Hepatocyte (in vitro differentiated cells): Measurements from ENCODE around the gene ATF6. TPM values are rescaled to one million over a fixed set of nuclear protein-coding genes. Genes with fewer than 3 reads are reported as not detected.

Experiments used
- DNase-seq: peaks from one replicate; pipeline ENCODE4 v3.0.0-alpha.2; 2016; ENCODE audit warnings: low spot score
- H2AFZ ChIP-seq: fragments of 200-600 bp; sonication (generic); 2 replicates; pipeline ENCODE4 v1.6.0; 2016; ENCODE audit warnings: antibody characterized with exemption, mild to moderate bottlenecking
- H3K27ac ChIP-seq: fragments of 200-600 bp; sonication (generic); 2 replicates; pipeline ENCODE4 v1.5.1; 2016; ENCODE audit warnings: mild to moderate bottlenecking
- H3K27me3 ChIP-seq: fragments of 200-600 bp; sonication (generic); 2 replicates; pipeline ENCODE4 v1.6.1; 2016
- H3K36me3 ChIP-seq: fragments of 200-600 bp; sonication (generic); replicated peaks from 2 replicates; pipeline ENCODE4 v1.5.1; 2016; ENCODE audit warnings: low read depth; ENCODE audit not compliant: insufficient read depth
- H3K4me1 ChIP-seq: fragments of 200-600 bp; sonication (generic); 2 replicates; pipeline ENCODE4 v1.5.1; 2016; ENCODE audit warnings: mild to moderate bottlenecking, moderate library complexity; ENCODE audit not compliant: insufficient read depth
- H3K4me2 ChIP-seq: fragments of 200-600 bp; sonication (generic); 2 replicates; pipeline ENCODE4 v1.6.0; 2016
- H3K4me3 ChIP-seq: fragments of 200-600 bp; sonication (generic); 2 replicates; pipeline ENCODE4 v1.5.1; 2016; ENCODE audit warnings: mild to moderate bottlenecking
- H3K79me2 ChIP-seq: fragments of 200-600 bp; sonication (generic); 2 replicates; pipeline ENCODE4 v1.6.0; 2017; ENCODE audit warnings: mild to moderate bottlenecking
- H3K9me2 ChIP-seq: fragments of 200-600 bp; sonication (generic); replicated peaks from 2 replicates; pipeline ENCODE4 v1.6.0; 2017; ENCODE audit warnings: mild to moderate bottlenecking; ENCODE audit not compliant: insufficient read depth
- H3K9me3 ChIP-seq: fragments of 200-600 bp; sonication (generic); 2 replicates; pipeline ENCODE4 v1.5.1; 2016; ENCODE audit warnings: low read depth, mild to moderate bottlenecking
- H4K20me1 ChIP-seq: fragments of 200-600 bp; sonication (generic); 2 replicates; pipeline ENCODE4 v1.6.0; 2016; ENCODE audit warnings: mild to moderate bottlenecking; ENCODE audit not compliant: insufficient read depth, poor library complexity, severe bottlenecking
- EZH2 ChIP-seq: fragments of 200-600 bp; sonication (generic); IDR thresholded peaks from 2 replicates; pipeline ENCODE4 v1.6.1; 2016; ENCODE audit warnings: antibody characterized with exemption, mild to moderate bottlenecking, borderline replicate concordance
- EZH2phosphoT487 ChIP-seq: fragments of 200-600 bp; sonication (generic); IDR thresholded peaks from one replicate; pipeline ENCODE4 v1.6.1; 2018; ENCODE audit warnings: antibody characterized with exemption, mild to moderate bottlenecking, low read depth, moderate library complexity; ENCODE audit not compliant: unreplicated experiment, severe bottlenecking
- WGBS: methylation state at CpG from one replicate; pipeline ENCODE4 v1.1.6; 2016; ENCODE audit warnings: low lambda C conversion rate; ENCODE audit errors: missing lambda C conversion rate; 5-methylcytosine and 5-hydroxymethylcytosine counted together
- polyA plus RNA-seq: library from polyadenylated mRNA; unstranded; fragments of >200 nt; fragmentation: Nextera tagmentation; extraction: Ambion mirVana; gene quantifications from 2 replicates; pipeline ENCODE4 v1.2.1, GENCODE V29; 2016
- total RNA-seq: library from RNA; depleted of rRNA; stranded (reverse); fragments of >200 nt; gene quantifications from 2 replicates; pipeline ENCODE4 v1.2.3, GENCODE V29; 2014
- TF ChIP-seq, protein P1 (sequence below): fragments of 200-600 bp; sonication (generic); IDR thresholded peaks from 2 replicates; pipeline ENCODE4 v1.5.1; 2016; ENCODE audit warnings: antibody characterized with exemption, mild to moderate bottlenecking; ENCODE audit not compliant: poor library complexity

Gene ATF6
- total and polyA plus RNA-seq, 2 experiments from 2014 or later: 15.3 to 29.8 TPM

DNA sequence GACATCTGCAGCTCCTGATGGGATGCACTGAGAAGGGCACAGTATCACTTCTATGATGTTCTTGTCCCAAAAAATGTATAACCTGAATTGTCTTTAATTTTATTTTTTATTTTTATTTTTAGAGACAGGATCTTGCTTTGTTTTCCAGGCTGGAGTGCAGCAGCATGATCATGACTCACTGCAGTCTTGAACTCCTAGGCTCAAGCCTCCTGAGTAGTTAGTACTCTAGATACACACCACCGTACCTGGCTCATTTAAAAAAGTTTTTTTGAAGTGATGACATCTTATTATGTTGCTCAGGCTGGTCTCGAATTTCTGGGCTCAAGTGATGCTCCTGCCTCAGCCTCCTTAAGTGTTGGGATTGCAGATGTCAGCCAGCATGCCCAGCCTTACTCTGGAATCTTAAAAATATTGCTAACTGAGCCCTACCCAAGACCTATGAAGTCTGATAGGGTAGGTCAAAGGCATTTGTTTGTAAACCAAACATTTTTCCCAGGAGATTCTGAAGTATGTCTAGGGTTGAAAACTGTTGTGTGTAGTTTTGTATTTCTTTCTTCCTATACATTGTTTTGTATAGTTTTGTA lies 68.9 kb downstream of the ATF6 start:
- WGBS: 80% methylated on average over 2 of the region's 2 CpGs
- H2AFZ ChIP-seq: no peak overlapping the region

GRCh38 chr1:161836018-161836417 lies 69.9 kb downstream of the ATF6 start:
- 54% methylated on average over 5 of the region's 5 CpGs for WGBS
- Histone ChIP-seq H3K9me3 (no peaks in the 10 kb centered on the region), H3K36me3 (no peaks in the 10 kb centered on the region), H4K20me1 (no peaks in the 10 kb centered on the region), H3K4me3 (no peak overlapping the region), H2AFZ (no peak overlapping the region), H3K27me3 (no peaks in the 10 kb centered on the region), H3K9me2 (no peaks in the 10 kb centered on the region), H3K4me2 (no peak overlapping the region), H3K27ac (no peak overlapping the region), H3K79me2 (no peaks in the 10 kb centered on the region), H3K4me1 (no peaks in the 10 kb centered on the region)
- TF ChIP-seq, protein P1, sequence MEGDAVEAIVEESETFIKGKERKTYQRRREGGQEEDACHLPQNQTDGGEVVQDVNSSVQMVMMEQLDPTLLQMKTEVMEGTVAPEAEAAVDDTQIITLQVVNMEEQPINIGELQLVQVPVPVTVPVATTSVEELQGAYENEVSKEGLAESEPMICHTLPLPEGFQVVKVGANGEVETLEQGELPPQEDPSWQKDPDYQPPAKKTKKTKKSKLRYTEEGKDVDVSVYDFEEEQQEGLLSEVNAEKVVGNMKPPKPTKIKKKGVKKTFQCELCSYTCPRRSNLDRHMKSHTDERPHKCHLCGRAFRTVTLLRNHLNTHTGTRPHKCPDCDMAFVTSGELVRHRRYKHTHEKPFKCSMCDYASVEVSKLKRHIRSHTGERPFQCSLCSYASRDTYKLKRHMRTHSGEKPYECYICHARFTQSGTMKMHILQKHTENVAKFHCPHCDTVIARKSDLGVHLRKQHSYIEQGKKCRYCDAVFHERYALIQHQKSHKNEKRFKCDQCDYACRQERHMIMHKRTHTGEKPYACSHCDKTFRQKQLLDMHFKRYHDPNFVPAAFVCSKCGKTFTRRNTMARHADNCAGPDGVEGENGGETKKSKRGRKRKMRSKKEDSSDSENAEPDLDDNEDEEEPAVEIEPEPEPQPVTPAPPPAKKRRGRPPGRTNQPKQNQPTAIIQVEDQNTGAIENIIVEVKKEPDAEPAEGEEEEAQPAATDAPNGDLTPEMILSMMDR: no peak
- no peak for TF ChIP-seq EZH2
- no peak for TF ChIP-seq EZH2phosphoT487
- DNase-seq: no peak

More for the DNA sequence above, 68.9 kb downstream of the ATF6 start:
- no peaks in the 10 kb centered on the region for H3K4me1 ChIP-seq
- no peaks in the 10 kb centered on the region for H3K9me2 ChIP-seq
- H4K20me1 ChIP-seq: no peaks in the 10 kb centered on the region
- H3K27me3 ChIP-seq: no peaks in the 10 kb centered on the region
- no peak overlapping the region for H3K27ac ChIP-seq
- H3K9me3 ChIP-seq: no peaks in the 10 kb centered on the region
- DNase-seq: no peak
- no peaks in the 10 kb centered on the region for H3K79me2 ChIP-seq
- TF ChIP-seq EZH2 (no peak), EZH2phosphoT487 (no peak)
- no peaks in the 10 kb centered on the region for H3K36me3 ChIP-seq
- no peak overlapping the region for H3K4me2 ChIP-seq
- no peak overlapping the region for H3K4me3 ChIP-seq

- Histone ChIP-seq H3K27me3 (no peaks in the 10 kb centered on the region), H3K9me3 (no peaks in the 10 kb centered on the region), H4K20me1 (no peaks in the 10 kb centered on the region), H3K4me1 (no peaks in the 10 kb centered on the region), H3K36me3 (no peaks in the 10 kb centered on the region), H3K27ac (no peak overlapping the region), H2AFZ (no peak overlapping the region), H3K79me2 (no peaks in the 10 kb centered on the region), H3K4me3 (no peak overlapping the region), H3K9me2 (no peaks in the 10 kb centered on the region), H3K4me2 (no peak overlapping the region)
- 95% methylated on average over 3 of the region's 3 CpGs for WGBS
- TF ChIP-seq, protein P1: no peak
- TF ChIP-seq EZH2phosphoT487 (no peak), EZH2 (no peak)
- no peak for DNase-seq
Measured at GRCh38 chr1:161838362-161838761, 72.2 kb downstream of the ATF6 start.

- Histone ChIP-seq H3K9me2 (no peaks in the 10 kb centered on the region), H3K79me2 (no peaks in the 10 kb centered on the region), H3K4me1 (no peaks in the 10 kb centered on the region), H3K4me3 (no peak overlapping the region), H3K4me2 (no peak overlapping the region), H3K36me3 (no peaks in the 10 kb centered on the region), H3K27ac (no peak overlapping the region), H3K27me3 (no peaks in the 10 kb centered on the region), H4K20me1 (no peaks in the 10 kb centered on the region), H3K9me3 (no peaks in the 10 kb centered on the region), H2AFZ (no peak overlapping the region)
- no peak for DNase-seq
- TF ChIP-seq, protein P1: no peak
- no peak for TF ChIP-seq EZH2phosphoT487
Measured at GRCh38 chr1:161838885-161839284, 72.8 kb downstream of the ATF6 start.
